H1 (cell line): ENCODE data around the gene STAMBP. TPM values are rescaled to one million over a fixed set of nuclear protein-coding genes. Genes with fewer than 3 reads are reported as not detected.

Experiments used
- CTCF ChIA-PET: fragments of 300-600 bp; sonication (Branson Sonifier 250); formaldehyde crosslinking; loops from one replicate; lab custom pipeline; 2021; ENCODE audit not compliant: partially characterized antibody; lab: Charles Lee
- POLR2A ChIA-PET: fragments of 300-600 bp; sonication (Branson Sonifier 250); formaldehyde crosslinking; loops from one replicate; lab custom pipeline; 2021; ENCODE audit warnings: inconsistent platforms; ENCODE audit not compliant: partially characterized antibody; lab: Charles Lee
- DNase-seq, 2 experiments: peaks; one replicate each; pipeline versions ENCODE4 v3.0.0 to v3.0.0-alpha.2; 2010 to 2022; ENCODE audit warnings: low spot score in 2 of 2, low read depth in 1 of 2, mixed read lengths in 1 of 2
- FAIRE-seq: peaks from 2 replicates; lab custom pipeline; 2011; peaks lifted over from hg19 to GRCh38; lab: Jason Lieb, UNC
- H2AFZ ChIP-seq: 2 replicates; pipeline ENCODE4 v1.8.1; 2012; ENCODE audit warnings: low read length, inconsistent platforms
- H2AK5ac ChIP-seq: 2 replicates; pipeline ENCODE4 v1.6.1; 2013; ENCODE audit warnings: low read depth, low read length
- H2BK120ac ChIP-seq: replicated peaks from 2 replicates; pipeline ENCODE3; 2013; ENCODE audit warnings: low read depth, low read length, inconsistent platforms
- H2BK12ac ChIP-seq: 2 replicates; pipeline ENCODE4 v1.6.1; 2013; ENCODE audit warnings: low read depth, low read length
- H2BK15ac ChIP-seq: 2 replicates; pipeline ENCODE4 v1.6.1; 2013; ENCODE audit warnings: low read length
- H2BK20ac ChIP-seq: 2 replicates; pipeline ENCODE4 v1.6.1; 2013; ENCODE audit warnings: low read length
- H2BK5ac ChIP-seq: 2 replicates; pipeline ENCODE4 v1.6.1; 2013; ENCODE audit warnings: low read depth, low read length
- H3K14ac ChIP-seq: 2 replicates; pipeline ENCODE4 v1.6.1; 2013; ENCODE audit warnings: inconsistent platforms; ENCODE audit not compliant: insufficient read length
- H3K18ac ChIP-seq: 2 replicates; pipeline ENCODE4 v1.6.1; 2013; ENCODE audit warnings: low read length; ENCODE audit errors: extremely low read depth
- H3K23ac ChIP-seq: 2 replicates; pipeline ENCODE4 v1.6.1; 2013; ENCODE audit warnings: inconsistent platforms; ENCODE audit not compliant: insufficient read length
- H3K23me2 ChIP-seq: 2 replicates; pipeline ENCODE4 v1.6.1; 2013; ENCODE audit warnings: low read depth, low read length
- H3K27ac ChIP-seq: 2 replicates; pipeline ENCODE4 v1.6.1; 2011; ENCODE audit warnings: low read depth, low read length, inconsistent platforms
- H3K27me3 ChIP-seq, 4 experiments: replicated peaks in 1 of 4; 1 replicate in 1 of 4; 2 replicates in 3 of 4; pipeline versions ENCODE4 v1.6.1 to v1.8.1; 2011 to 2013; ENCODE audit warnings: low read length in 3 of 4, mild to moderate bottlenecking in 3 of 4, inconsistent platforms in 2 of 4, mixed read lengths in 2 of 4, moderate library complexity in 1 of 4; ENCODE audit not compliant: control insufficient read depth in 3 of 4, insufficient read depth in 3 of 4; ENCODE audit errors: extremely low read depth in 1 of 4
- H3K36me3 ChIP-seq, 4 experiments: 2 replicates each; pipeline versions ENCODE4 v1.6.1 to v1.8.1; 2011 to 2013; ENCODE audit warnings: mild to moderate bottlenecking in 4 of 4, low read length in 3 of 4, moderate library complexity in 2 of 4, control low read depth in 1 of 4, inconsistent platforms in 1 of 4; ENCODE audit not compliant: insufficient read depth in 4 of 4, control insufficient read depth in 2 of 4
- H3K4ac ChIP-seq: replicated peaks from 2 replicates; pipeline ENCODE3; 2013; ENCODE audit warnings: low read length, low read depth, mixed read lengths, inconsistent platforms; ENCODE audit not compliant: insufficient read length
- H3K4me1 ChIP-seq, 4 experiments: replicated peaks in 1 of 4; 1 replicate in 1 of 4; 2 replicates in 3 of 4; pipeline versions ENCODE4 v1.6.1 to v1.8.1; 2011 to 2013; ENCODE audit warnings: low read length in 3 of 4, inconsistent platforms in 2 of 4, mixed read lengths in 1 of 4; ENCODE audit not compliant: insufficient read depth in 4 of 4, control insufficient read depth in 3 of 4
- H3K4me2 ChIP-seq, 2 experiments: 2 replicates each; pipeline versions ENCODE4 v1.6.1 to v1.8.1; 2011 to 2013; ENCODE audit warnings: low read depth in 2 of 2, low read length in 2 of 2, control low read depth in 1 of 2, inconsistent platforms in 1 of 2, mild to moderate bottlenecking in 1 of 2; ENCODE audit not compliant: insufficient read depth in 1 of 2
- H3K4me3 ChIP-seq, 4 experiments: fragments of 200-600, 300-600 bp in 1 of 4; sonication (generic), shearing (Covaris generic), sonication (Bioruptor Twin) in 1 of 4; 2 replicates each; pipeline versions ENCODE4 v1.5.1 to v1.8.1; 2011 to 2016; ENCODE audit warnings: low read length in 4 of 4, low read depth in 3 of 4, control low read depth in 2 of 4, inconsistent platforms in 2 of 4, mild to moderate bottlenecking in 2 of 4, mixed read lengths in 1 of 4, moderate library complexity in 1 of 4; ENCODE audit not compliant: insufficient read depth in 2 of 4; ENCODE audit errors: extremely low read depth in 1 of 4
- H3K56ac ChIP-seq: replicated peaks from 2 replicates; pipeline ENCODE3; 2013; ENCODE audit warnings: low read depth, mild to moderate bottlenecking, mixed read lengths, low read length, inconsistent platforms; ENCODE audit not compliant: insufficient read length
- H3K79me1 ChIP-seq: 2 replicates; pipeline ENCODE4 v1.6.1; 2013; ENCODE audit warnings: low read depth, low read length, control low read depth
- H3K79me2 ChIP-seq, 2 experiments: 2 replicates each; pipeline versions ENCODE4 v1.6.1 to v1.8.1; 2012 to 2013; ENCODE audit warnings: low read length in 2 of 2, mild to moderate bottlenecking in 2 of 2, inconsistent platforms in 1 of 2; ENCODE audit not compliant: insufficient read depth in 2 of 2, control insufficient read depth in 1 of 2
- H3K9ac ChIP-seq, 4 experiments: replicated peaks in 1 of 4; 1 replicate in 1 of 4; 2 replicates in 3 of 4; pipeline versions ENCODE4 v1.6.1 to v1.8.1; 2011 to 2013; ENCODE audit warnings: low read depth in 3 of 4, low read length in 3 of 4, control low read depth in 2 of 4, mild to moderate bottlenecking in 2 of 4, moderate library complexity in 2 of 4, inconsistent platforms in 1 of 4; ENCODE audit errors: extremely low read depth in 1 of 4
- H3K9me3 ChIP-seq, 2 experiments: 2 replicates each; pipeline versions ENCODE4 v1.6.1 to v1.8.1; 2012 to 2013; ENCODE audit warnings: mild to moderate bottlenecking in 2 of 2, moderate library complexity in 2 of 2, control low read depth in 1 of 2, inconsistent platforms in 1 of 2, low read depth in 1 of 2, low read length in 1 of 2, mixed read lengths in 1 of 2; ENCODE audit not compliant: insufficient read depth in 2 of 2
- H4K20me1 ChIP-seq, 2 experiments: replicated peaks in 1 of 2; 2 replicates each; pipeline versions ENCODE3 to v1.8.1; 2011 to 2013; ENCODE audit warnings: inconsistent platforms in 2 of 2, low read length in 2 of 2, mild to moderate bottlenecking in 1 of 2; ENCODE audit not compliant: insufficient read depth in 2 of 2, control insufficient read depth in 1 of 2
- H4K5ac ChIP-seq: 2 replicates; pipeline ENCODE4 v1.6.1; 2013; ENCODE audit warnings: low read length, low read depth, mixed read lengths, inconsistent platforms; ENCODE audit not compliant: insufficient read length
- H4K8ac ChIP-seq: 2 replicates; pipeline ENCODE4 v1.8.0; 2013; ENCODE audit warnings: mild to moderate bottlenecking, moderate library complexity, low read length, inconsistent platforms; ENCODE audit not compliant: insufficient read depth; ENCODE audit errors: extremely low read depth
- H4K91ac ChIP-seq: replicated peaks from 2 replicates; pipeline ENCODE3; 2013; ENCODE audit warnings: low read length, mixed read lengths, inconsistent platforms; ENCODE audit not compliant: insufficient read length
- BRCA1 ChIP-seq: IDR thresholded peaks from 2 replicates; pipeline ENCODE4 v1.6.1; 2012; ENCODE audit warnings: low read depth, low read length, improper control_type of control experiment
- CEBPB ChIP-seq: IDR thresholded peaks from 2 replicates; pipeline ENCODE4 v1.6.1; 2012; ENCODE audit warnings: low read depth, low read length
- CHD1 ChIP-seq: IDR thresholded peaks from 2 replicates; pipeline ENCODE4 v1.6.1; 2012; ENCODE audit warnings: low read depth, low read length, improper control_type of control experiment
- FOSL1 ChIP-seq: IDR thresholded peaks from 2 replicates; pipeline ENCODE4 v1.6.1; 2011; ENCODE audit warnings: mild to moderate bottlenecking, low read depth, low read length, moderate library complexity; ENCODE audit not compliant: insufficient read depth
- HDAC6 ChIP-seq: IDR thresholded peaks from one replicate; pipeline ENCODE4 v1.7.1; 2012; ENCODE audit warnings: low read depth, mild to moderate bottlenecking, inconsistent platforms, low read length, moderate library complexity
- KDM4A ChIP-seq: IDR thresholded peaks from one replicate; pipeline ENCODE4 v1.7.1; 2012; ENCODE audit warnings: low read depth, mild to moderate bottlenecking, moderate library complexity, low read length, inconsistent platforms; ENCODE audit not compliant: severe bottlenecking
- MAFK ChIP-seq: IDR thresholded peaks from 2 replicates; pipeline ENCODE4 v1.6.1; 2012; ENCODE audit warnings: low read depth, mild to moderate bottlenecking, improper control_type of control experiment, low read length
- MAX ChIP-seq: IDR thresholded peaks from 2 replicates; pipeline ENCODE4 v1.6.1; 2012; ENCODE audit warnings: inconsistent platforms
- POLR2A ChIP-seq, 2 experiments: IDR thresholded peaks; 1 replicate in 1 of 2; 2 replicates in 1 of 2; pipeline ENCODE4 v1.6.1; 2011; ENCODE audit warnings: low read depth in 2 of 2, low read length in 2 of 2, mild to moderate bottlenecking in 2 of 2; ENCODE audit errors: control extremely low read depth in 1 of 2
- POLR2AphosphoS5 ChIP-seq: IDR thresholded peaks from 2 replicates; pipeline ENCODE4 v1.6.1; 2011; ENCODE audit warnings: low read depth, low read length
- RBBP5 ChIP-seq: IDR thresholded peaks from 2 replicates; pipeline ENCODE4 v1.7.1; 2012; ENCODE audit warnings: low read depth, mild to moderate bottlenecking, inconsistent platforms, low read length, moderate library complexity, borderline replicate concordance
- RFX5 ChIP-seq: IDR thresholded peaks from 2 replicates; pipeline ENCODE4 v1.6.1; 2011; ENCODE audit warnings: low read depth, low read length, improper control_type of control experiment, borderline replicate concordance
- SIRT6 ChIP-seq: IDR thresholded peaks from one replicate; pipeline ENCODE4 v1.7.1; 2012; ENCODE audit warnings: low read length, inconsistent platforms
- SP2 ChIP-seq: IDR thresholded peaks from 2 replicates; pipeline ENCODE4 v1.6.1; 2012; ENCODE audit warnings: mild to moderate bottlenecking, low read length, inconsistent platforms
- TEAD4 ChIP-seq: IDR thresholded peaks from 2 replicates; pipeline ENCODE4 v1.6.1; 2012; ENCODE audit warnings: low read depth, low read length, inconsistent platforms, mixed read lengths
- YY1 ChIP-seq: IDR thresholded peaks from 2 replicates; pipeline ENCODE4 v1.6.1; 2011; ENCODE audit warnings: low read depth, mild to moderate bottlenecking, low read length
- WGBS, 2 experiments: shearing (Covaris generic) in 1 of 2; methylation state at CpG; one replicate each; pipeline versions ENCODE4 v1.1.6 to v1.1.7; 2013 to 2015; ENCODE audit warnings: low lambda C conversion rate in 2 of 2, mixed read lengths in 2 of 2, inconsistent platforms in 1 of 2, low coverage in 1 of 2, missing lambda C conversion rate in 1 of 2; ENCODE audit not compliant: insufficient replicate concordance in 2 of 2, insufficient coverage in 1 of 2, insufficient read length in 1 of 2; ENCODE audit errors: extremely low coverage in 1 of 2, missing lambda C conversion rate in 1 of 2; 5-methylcytosine and 5-hydroxymethylcytosine counted together
- polyA plus RNA-seq, 7 experiments: library from polyadenylated mRNA; depleted of rRNA in 3 of 7; stranded (reverse) in 5 of 7; unstranded in 2 of 7; fragments of >200 nt in 5 of 7; fragments of 200-250 nt in 2 of 7; gene quantifications; 1 replicate in 5 of 7; 2 replicates in 1 of 7; 4 replicates in 1 of 7; pipeline versions ENCODE4 v1.2.1 to v1.2.3, GENCODE V29; 2011 to 2013; ENCODE audit warnings: missing spikeins in 2 of 7, mixed read lengths in 2 of 7
- total RNA-seq: library from RNA; stranded (reverse); fragmentation: NEBNext Ultra II Directional; extraction: Animal tissue kit (Norgen Biotek cat#: 25700); gene quantifications from 2 replicates; pipeline ENCODE4 v1.2.1, GENCODE V29; 2021

Gene STAMBP
- total and polyA plus RNA-seq, 2 of the 8 experiments (the other 6 are each of a cell fraction or from before 2014, with no cell fraction given), result 35.8 to 49.7 TPM

- Histone ChIP-seq H4K8ac (no peak overlapping the region; the same call in 1 of the 2 replicates), H3K23me2 (no peaks in the 10 kb centered on the region; the same call in 1 of the 2 replicates), H3K79me2 (no peaks in the 10 kb centered on the region), H3K4me1 (no peaks in the 10 kb centered on the region), H4K5ac (no peak overlapping the region), H2BK12ac (no peak overlapping the region), H4K91ac (no peak overlapping the region), H2BK15ac (no peak overlapping the region), H2BK120ac (no peak overlapping the region), H3K79me1 (no peaks in the 10 kb centered on the region), H2BK20ac (no peak overlapping the region), H4K20me1 (peaks cover 0 to 2% of the 10 kb centered on the region in 2 experiments), H2BK5ac (no peak overlapping the region), H3K56ac (no peak overlapping the region), H2AFZ (no peak overlapping the region), H3K4ac (no peak overlapping the region), H3K18ac (no peak overlapping the region), H3K14ac (no peak overlapping the region), H3K27me3 (no peaks in the 10 kb centered on the region), H3K4me3 (no peak overlapping the region), H3K27ac (no peak overlapping the region), H3K9ac (no peak overlapping the region), H3K4me2 (no peak overlapping the region), H2AK5ac (no peak overlapping the region), H3K36me3 (peaks cover 16 to 80% (median 57%) of the 10 kb centered on the region in 4 experiments), H3K23ac (no peak overlapping the region), H3K9me3 (no peaks in the 10 kb centered on the region)
- no peak for FAIRE-seq
- DNase-seq, result no peak
- whole genome bisulfite sequencing, 2 experiments, result 82% methylated on average over 2 of the region's 2 CpGs; no CpG with 5 or more reads in 1 of the 2 experiments
- ChIA-PET CTCF (interaction anchor here (0.9 to 1.7 kb wide), 2 partner anchors 23 to 392 kb away, joined by 3 read pairs; no protein-coding TSS in a partner anchor), POLR2A (interaction anchor here (1.3 kb wide), 1 partner anchor 11 kb away, joined by 3 read pairs; no protein-coding TSS in a partner anchor)
- no peak for TF ChIP-seq KDM4A
- TF ChIP-seq CHD1, result no peak
- TF ChIP-seq SP2, result no peak
- TF ChIP-seq RBBP5, result no peak
- TF ChIP-seq HDAC6, result no peak
- no peak for TF ChIP-seq RFX5
- TF ChIP-seq POLR2A (IDR thresholded peaks at IDR 0.05; ENCODE audit: control extremely low read depth in 1 of 2, low read depth in 2 of 2, low read length in 2 of 2), result no peak
- TF ChIP-seq CEBPB, result no peak
- TF ChIP-seq TEAD4, result no peak
- TF ChIP-seq BRCA1, result no peak
- no peak for TF ChIP-seq POLR2AphosphoS5
- no peak for TF ChIP-seq SIRT6
- TF ChIP-seq YY1, result no peak
- TF ChIP-seq MAX, result no peak
- no peak for TF ChIP-seq MAFK
- TF ChIP-seq FOSL1, result no peak
Observed at GRCh38 chr2:73850009-73850408, 21.2 kb downstream of the STAMBP start.
